ENCODE measurements around the gene LTO1. TPM values are rescaled to one million over a fixed set of nuclear protein-coding genes. Genes with fewer than 3 reads are reported as not detected.

The LTO1 gene
- total and polyA plus RNA-seq, 10 of the 15 experiments (the other 5 are each of a cell fraction or from before 2014, with no cell fraction given), result 2.6 to 27.5 (median 14.4) TPM

DNA sequence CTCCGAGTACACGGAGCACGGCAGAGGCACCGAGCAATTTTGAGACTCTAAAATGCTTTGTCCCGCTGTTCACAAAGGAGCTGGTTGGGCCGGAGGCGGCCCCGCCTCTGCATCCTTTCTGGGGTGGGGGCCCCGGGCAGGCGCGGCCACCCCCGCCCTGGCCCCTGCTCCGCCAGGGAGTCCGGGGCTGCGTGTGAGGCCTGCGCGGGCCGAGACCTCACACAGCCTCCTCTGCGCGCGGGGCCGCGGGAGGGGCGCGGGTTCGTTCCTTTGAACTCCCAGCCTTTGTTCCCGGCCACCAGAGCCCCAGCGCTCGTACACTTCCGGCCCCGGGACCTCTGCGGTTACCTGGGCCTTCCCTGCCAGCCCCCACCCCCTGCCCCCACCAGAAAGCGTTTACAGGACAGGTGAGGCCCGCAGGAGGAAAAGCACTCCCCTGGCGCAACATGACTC lies 27.1 kb upstream of the LTO1 start:
- no peak overlapping the region for H3K4me2 ChIP-seq (ENCODE audit: control insufficient read depth, insufficient read depth)
- no peaks in the 10 kb centered on the region for H4K20me1 ChIP-seq (ENCODE audit: control insufficient read depth, insufficient read depth)
- CTCF ChIA-PET, result no interaction called here
- H3K9ac ChIP-seq (ENCODE audit: control insufficient read depth, insufficient read depth, low read length), result no peak overlapping the region
- no peaks in the 10 kb centered on the region; the same call in 1 of the 2 replicates for H3K4me1 ChIP-seq (ENCODE audit: control insufficient read depth, insufficient read depth, low read length)
- H3K79me2 ChIP-seq (ENCODE audit: control insufficient read depth, insufficient read depth, low read length), result no peaks in the 10 kb centered on the region
- DNase-seq (ENCODE audit: low read depth, low spot score) (no peak), FAIRE-seq (no peak), ATAC-seq (no peak)
- intact Hi-C loops (cut with micrococcal nuclease; ENCODE audit: unreplicated experiment), result no loop called here
- POLR2A ChIA-PET, result no interaction called here
- in situ Hi-C loops (cut with MboI), result no loop called here
- 32% methylated on average over 31 of the region's 35 CpGs for WGBS (ENCODE audit: insufficient coverage, insufficient replicate concordance, low lambda C conversion rate, missing lambda C conversion rate)
- no peak overlapping the region for H3K27ac ChIP-seq (ENCODE audit: control insufficient read depth, insufficient read depth)
- H3K27me3 ChIP-seq (replicated peaks in 1 of 2; ENCODE audit: control insufficient read depth in 2 of 2, insufficient read depth in 2 of 2, low read length in 1 of 2), result peaks cover 12 to 17% of the 10 kb centered on the region in 2 experiments
- no peak overlapping the region for H3K4me3 ChIP-seq
- no peaks in the 10 kb centered on the region for H3K36me3 ChIP-seq (ENCODE audit: control insufficient read depth in 2 of 2, insufficient read depth in 2 of 2, low read length in 1 of 2)
- RAD21 ChIA-PET (ENCODE audit: unreplicated experiment), result no interaction called here
- no peak overlapping the region for H2AFZ ChIP-seq (ENCODE audit: control insufficient read depth, low read depth, low read length)
- BruUV-seq (replicated peaks), result no TSS peak
- SMC1A ChIA-PET (ENCODE audit: uncharacterized antibody, unreplicated experiment), result no interaction called here
- no peaks in the 10 kb centered on the region for H3K9me3 ChIP-seq (replicated peaks; ENCODE audit: control insufficient read depth, insufficient read depth, low read length)
- TF ChIP-seq IKZF2 (IDR thresholded peaks at IDR 0.05) (no peak), DPF2 (IDR thresholded peaks at IDR 0.05) (no peak), RFX5 (IDR thresholded peaks at IDR 0.05; ENCODE audit: low read depth, low read length) (no peak), SMAD5 (IDR thresholded peaks at IDR 0.05; ENCODE audit: low read depth) (no peak), RUNX3 (IDR thresholded peaks at IDR 0.05; ENCODE audit: low read length) (no peak), KAT2A (conservative IDR thresholded peaks at IDR 0.05; ENCODE audit: control insufficient read depth, low read depth, low read length) (no peak), TAF1 (IDR thresholded peaks at IDR 0.05; ENCODE audit: borderline replicate concordance, low read depth, low read length) (no peak), BRCA1 (IDR thresholded peaks at IDR 0.05; ENCODE audit: low read depth, low read length) (no peak), NRF1 (conservative IDR thresholded peaks at IDR 0.05; ENCODE audit: low read depth, low read length) (no peak)
- TF ChIP-seq, protein P1, sequence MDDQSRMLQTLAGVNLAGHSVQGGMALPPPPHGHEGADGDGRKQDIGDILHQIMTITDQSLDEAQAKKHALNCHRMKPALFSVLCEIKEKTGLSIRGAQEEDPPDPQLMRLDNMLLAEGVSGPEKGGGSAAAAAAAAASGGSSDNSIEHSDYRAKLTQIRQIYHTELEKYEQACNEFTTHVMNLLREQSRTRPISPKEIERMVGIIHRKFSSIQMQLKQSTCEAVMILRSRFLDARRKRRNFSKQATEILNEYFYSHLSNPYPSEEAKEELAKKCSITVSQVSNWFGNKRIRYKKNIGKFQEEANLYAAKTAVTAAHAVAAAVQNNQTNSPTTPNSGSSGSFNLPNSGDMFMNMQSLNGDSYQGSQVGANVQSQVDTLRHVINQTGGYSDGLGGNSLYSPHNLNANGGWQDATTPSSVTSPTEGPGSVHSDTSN (IDR thresholded peaks at IDR 0.05; ENCODE audit: insufficient replicate concordance, low read depth, low read length), result no peak
- TF ChIP-seq, protein P2, sequence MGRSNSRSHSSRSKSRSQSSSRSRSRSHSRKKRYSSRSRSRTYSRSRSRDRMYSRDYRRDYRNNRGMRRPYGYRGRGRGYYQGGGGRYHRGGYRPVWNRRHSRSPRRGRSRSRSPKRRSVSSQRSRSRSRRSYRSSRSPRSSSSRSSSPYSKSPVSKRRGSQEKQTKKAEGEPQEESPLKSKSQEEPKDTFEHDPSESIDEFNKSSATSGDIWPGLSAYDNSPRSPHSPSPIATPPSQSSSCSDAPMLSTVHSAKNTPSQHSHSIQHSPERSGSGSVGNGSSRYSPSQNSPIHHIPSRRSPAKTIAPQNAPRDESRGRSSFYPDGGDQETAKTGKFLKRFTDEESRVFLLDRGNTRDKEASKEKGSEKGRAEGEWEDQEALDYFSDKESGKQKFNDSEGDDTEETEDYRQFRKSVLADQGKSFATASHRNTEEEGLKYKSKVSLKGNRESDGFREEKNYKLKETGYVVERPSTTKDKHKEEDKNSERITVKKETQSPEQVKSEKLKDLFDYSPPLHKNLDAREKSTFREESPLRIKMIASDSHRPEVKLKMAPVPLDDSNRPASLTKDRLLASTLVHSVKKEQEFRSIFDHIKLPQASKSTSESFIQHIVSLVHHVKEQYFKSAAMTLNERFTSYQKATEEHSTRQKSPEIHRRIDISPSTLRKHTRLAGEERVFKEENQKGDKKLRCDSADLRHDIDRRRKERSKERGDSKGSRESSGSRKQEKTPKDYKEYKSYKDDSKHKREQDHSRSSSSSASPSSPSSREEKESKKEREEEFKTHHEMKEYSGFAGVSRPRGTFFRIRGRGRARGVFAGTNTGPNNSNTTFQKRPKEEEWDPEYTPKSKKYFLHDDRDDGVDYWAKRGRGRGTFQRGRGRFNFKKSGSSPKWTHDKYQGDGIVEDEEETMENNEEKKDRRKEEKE (IDR thresholded peaks at IDR 0.05), result no peak
- TF ChIP-seq, protein P3, sequence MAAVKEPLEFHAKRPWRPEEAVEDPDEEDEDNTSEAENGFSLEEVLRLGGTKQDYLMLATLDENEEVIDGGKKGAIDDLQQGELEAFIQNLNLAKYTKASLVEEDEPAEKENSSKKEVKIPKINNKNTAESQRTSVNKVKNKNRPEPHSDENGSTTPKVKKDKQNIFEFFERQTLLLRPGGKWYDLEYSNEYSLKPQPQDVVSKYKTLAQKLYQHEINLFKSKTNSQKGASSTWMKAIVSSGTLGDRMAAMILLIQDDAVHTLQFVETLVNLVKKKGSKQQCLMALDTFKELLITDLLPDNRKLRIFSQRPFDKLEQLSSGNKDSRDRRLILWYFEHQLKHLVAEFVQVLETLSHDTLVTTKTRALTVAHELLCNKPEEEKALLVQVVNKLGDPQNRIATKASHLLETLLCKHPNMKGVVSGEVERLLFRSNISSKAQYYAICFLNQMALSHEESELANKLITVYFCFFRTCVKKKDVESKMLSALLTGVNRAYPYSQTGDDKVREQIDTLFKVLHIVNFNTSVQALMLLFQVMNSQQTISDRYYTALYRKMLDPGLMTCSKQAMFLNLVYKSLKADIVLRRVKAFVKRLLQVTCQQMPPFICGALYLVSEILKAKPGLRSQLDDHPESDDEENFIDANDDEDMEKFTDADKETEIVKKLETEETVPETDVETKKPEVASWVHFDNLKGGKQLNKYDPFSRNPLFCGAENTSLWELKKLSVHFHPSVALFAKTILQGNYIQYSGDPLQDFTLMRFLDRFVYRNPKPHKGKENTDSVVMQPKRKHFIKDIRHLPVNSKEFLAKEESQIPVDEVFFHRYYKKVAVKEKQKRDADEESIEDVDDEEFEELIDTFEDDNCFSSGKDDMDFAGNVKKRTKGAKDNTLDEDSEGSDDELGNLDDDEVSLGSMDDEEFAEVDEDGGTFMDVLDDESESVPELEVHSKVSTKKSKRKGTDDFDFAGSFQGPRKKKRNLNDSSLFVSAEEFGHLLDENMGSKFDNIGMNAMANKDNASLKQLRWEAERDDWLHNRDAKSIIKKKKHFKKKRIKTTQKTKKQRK (IDR thresholded peaks at IDR 0.05; ENCODE audit: low read depth, low read length), result no peak
- TF ChIP-seq, protein P4, sequence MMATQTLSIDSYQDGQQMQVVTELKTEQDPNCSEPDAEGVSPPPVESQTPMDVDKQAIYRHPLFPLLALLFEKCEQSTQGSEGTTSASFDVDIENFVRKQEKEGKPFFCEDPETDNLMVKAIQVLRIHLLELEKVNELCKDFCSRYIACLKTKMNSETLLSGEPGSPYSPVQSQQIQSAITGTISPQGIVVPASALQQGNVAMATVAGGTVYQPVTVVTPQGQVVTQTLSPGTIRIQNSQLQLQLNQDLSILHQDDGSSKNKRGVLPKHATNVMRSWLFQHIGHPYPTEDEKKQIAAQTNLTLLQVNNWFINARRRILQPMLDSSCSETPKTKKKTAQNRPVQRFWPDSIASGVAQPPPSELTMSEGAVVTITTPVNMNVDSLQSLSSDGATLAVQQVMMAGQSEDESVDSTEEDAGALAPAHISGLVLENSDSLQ (IDR thresholded peaks at IDR 0.05), result no peak
- TF ChIP-seq, protein P5, sequence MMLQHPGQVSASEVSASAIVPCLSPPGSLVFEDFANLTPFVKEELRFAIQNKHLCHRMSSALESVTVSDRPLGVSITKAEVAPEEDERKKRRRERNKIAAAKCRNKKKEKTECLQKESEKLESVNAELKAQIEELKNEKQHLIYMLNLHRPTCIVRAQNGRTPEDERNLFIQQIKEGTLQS (IDR thresholded peaks at IDR 0.05; ENCODE audit: borderline replicate concordance, extremely low read depth, low read depth, low read length), result no peak
- TF ChIP-seq, protein P6, sequence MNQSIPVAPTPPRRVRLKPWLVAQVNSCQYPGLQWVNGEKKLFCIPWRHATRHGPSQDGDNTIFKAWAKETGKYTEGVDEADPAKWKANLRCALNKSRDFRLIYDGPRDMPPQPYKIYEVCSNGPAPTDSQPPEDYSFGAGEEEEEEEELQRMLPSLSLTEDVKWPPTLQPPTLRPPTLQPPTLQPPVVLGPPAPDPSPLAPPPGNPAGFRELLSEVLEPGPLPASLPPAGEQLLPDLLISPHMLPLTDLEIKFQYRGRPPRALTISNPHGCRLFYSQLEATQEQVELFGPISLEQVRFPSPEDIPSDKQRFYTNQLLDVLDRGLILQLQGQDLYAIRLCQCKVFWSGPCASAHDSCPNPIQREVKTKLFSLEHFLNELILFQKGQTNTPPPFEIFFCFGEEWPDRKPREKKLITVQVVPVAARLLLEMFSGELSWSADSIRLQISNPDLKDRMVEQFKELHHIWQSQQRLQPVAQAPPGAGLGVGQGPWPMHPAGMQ (IDR thresholded peaks at IDR 0.05; ENCODE audit: borderline replicate concordance), result no peak
